ENCODE data around the gene SLC16A8. TPM values are rescaled to one million over a fixed set of nuclear protein-coding genes. Genes with fewer than 3 reads are reported as not detected.

SLC16A8 gene
- polyA plus RNA-seq, 3 donors = not detected

DNA sequence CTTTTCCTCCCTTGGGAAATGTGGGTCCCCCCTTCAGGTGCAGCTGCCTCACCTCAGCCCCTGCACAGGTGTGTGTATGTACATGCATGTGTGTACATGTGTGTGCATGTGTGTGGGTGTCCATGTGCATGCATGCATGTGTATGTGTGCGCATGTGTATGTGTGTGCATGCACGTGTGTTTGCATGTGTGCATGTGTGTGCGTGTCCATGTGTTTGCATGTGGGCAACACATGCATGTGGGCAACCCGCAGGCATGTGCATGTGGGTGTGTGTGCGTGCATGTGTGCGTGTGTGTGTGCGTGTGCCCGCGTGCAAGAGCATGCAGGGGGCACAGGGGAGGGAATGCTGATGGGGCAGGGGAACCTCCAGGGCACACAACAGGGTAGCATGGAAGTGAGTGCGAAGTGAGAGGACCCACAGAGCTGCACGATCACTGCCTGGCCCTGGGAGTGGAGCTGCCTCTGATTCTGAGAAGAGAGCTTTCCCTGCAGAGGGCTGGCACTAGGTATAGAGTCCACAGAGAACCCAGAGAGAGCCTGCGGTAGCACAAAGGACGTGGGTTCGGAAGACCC, 41.1 kb upstream of the SLC16A8 start:
- Histone ChIP-seq H2AFZ (ENCODE audit: insufficient read depth, low read depth, low read length, poor library complexity, severe bottlenecking) (no peak overlapping the region), H3K27me3 (ENCODE audit: control insufficient read depth in 2 of 2, insufficient read depth in 2 of 2, low read length in 2 of 2) (no peaks in the 10 kb centered on the region), H3K27ac (ENCODE audit: low read depth in 1 of 2, low read length in 2 of 2) (no peak overlapping the region), H3K4me1 (ENCODE audit: control insufficient read depth in 1 of 2, insufficient read depth in 2 of 2, low read length in 2 of 2) (no peaks in the 10 kb centered on the region), H4K20me1 (ENCODE audit: insufficient read depth, low read length) (no peaks in the 10 kb centered on the region), H3K36me3 (replicated peaks in 1 of 2; ENCODE audit: control insufficient read depth in 1 of 2, insufficient read depth in 2 of 2, low read length in 2 of 2) (no peaks in the 10 kb centered on the region), H3K9me3 (replicated peaks in 1 of 2; ENCODE audit: control insufficient read depth in 1 of 2, insufficient read depth in 1 of 2, low read length in 2 of 2) (no peaks in the 10 kb centered on the region), H3K4me2 (replicated peaks; ENCODE audit: extremely low read depth, low read length, poor library complexity, severe bottlenecking) (no peak overlapping the region), H3K79me2 (ENCODE audit: insufficient read depth, low read length) (no peaks in the 10 kb centered on the region), H3K9ac (ENCODE audit: insufficient read depth, low read length, poor library complexity, severe bottlenecking) (no peak overlapping the region), H3K4me3 (replicated peaks in 1 of 3; ENCODE audit: low read depth in 2 of 3, low read length in 3 of 3) (no peak overlapping the region)
- Mint-ChIP-seq H3K36me3 (peaks cover 3 to 7% of the 10 kb centered on the region in 2 donors), H3K27ac (no peak overlapping the region), H3K4me1 (no peaks in the 10 kb centered on the region), H3K27me3 (ENCODE audit: low read depth in 3 of 3) (peaks cover 0 to 4% (median 0%) of the 10 kb centered on the region in 3 donors), H3K4me3 (no peak overlapping the region), H3K9me3 (peaks cover 0 to 3% (median 0%) of the 10 kb centered on the region in 7 donors)
- no peak for DNase-seq
- no peak for TF ChIP-seq CTCF (IDR thresholded peaks at IDR 0.05)
- intact Hi-C loops (cut with micrococcal nuclease) = no loop called here
- WGBS (ENCODE audit: insufficient coverage) = 98% methylated on average over 14 of the region's 14 CpGs

GRCh38 chr22:38124236-38124974, 40.4 kb upstream of the SLC16A8 start:
- TF ChIP-seq CTCF (IDR thresholded peaks at IDR 0.05) = no peak
- Mint-ChIP-seq H3K4me3 (no peak overlapping the region), H3K4me1 (no peaks in the 10 kb centered on the region), H3K9me3 (peaks cover 0 to 3% (median 0%) of the 10 kb centered on the region in 7 donors), H3K36me3 (peaks cover 3 to 7% of the 10 kb centered on the region in 2 donors), H3K27me3 (ENCODE audit: low read depth in 3 of 3) (peaks cover 0 to 4% (median 0%) of the 10 kb centered on the region in 3 donors), H3K27ac (peak overlapping the region in 1 of 7 donors; percentile 50)
- Histone ChIP-seq H3K9ac (ENCODE audit: insufficient read depth, low read length, poor library complexity, severe bottlenecking) (no peak overlapping the region), H3K4me2 (replicated peaks; ENCODE audit: extremely low read depth, low read length, poor library complexity, severe bottlenecking) (no peak overlapping the region), H2AFZ (ENCODE audit: insufficient read depth, low read depth, low read length, poor library complexity, severe bottlenecking) (no peak overlapping the region), H3K79me2 (ENCODE audit: insufficient read depth, low read length) (no peaks in the 10 kb centered on the region), H3K36me3 (replicated peaks in 1 of 2; ENCODE audit: control insufficient read depth in 1 of 2, insufficient read depth in 2 of 2, low read length in 2 of 2) (no peaks in the 10 kb centered on the region), H3K27me3 (ENCODE audit: control insufficient read depth in 2 of 2, insufficient read depth in 2 of 2, low read length in 2 of 2) (no peaks in the 10 kb centered on the region), H3K9me3 (replicated peaks in 1 of 2; ENCODE audit: control insufficient read depth in 1 of 2, insufficient read depth in 1 of 2, low read length in 2 of 2) (no peaks in the 10 kb centered on the region), H4K20me1 (ENCODE audit: insufficient read depth, low read length) (no peaks in the 10 kb centered on the region), H3K27ac (ENCODE audit: low read depth in 1 of 2, low read length in 2 of 2) (no peak overlapping the region), H3K4me1 (ENCODE audit: control insufficient read depth in 1 of 2, insufficient read depth in 2 of 2, low read length in 2 of 2) (no peaks in the 10 kb centered on the region), H3K4me3 (replicated peaks in 1 of 3; ENCODE audit: low read depth in 2 of 3, low read length in 3 of 3) (no peak overlapping the region)
- no peak for DNase-seq
- WGBS (ENCODE audit: insufficient coverage) = 91% methylated on average over 16 of the region's 21 CpGs
- intact Hi-C loops (cut with micrococcal nuclease) = no loop called here
